Measurements from ENCODE around the gene TEX36.

DNA sequence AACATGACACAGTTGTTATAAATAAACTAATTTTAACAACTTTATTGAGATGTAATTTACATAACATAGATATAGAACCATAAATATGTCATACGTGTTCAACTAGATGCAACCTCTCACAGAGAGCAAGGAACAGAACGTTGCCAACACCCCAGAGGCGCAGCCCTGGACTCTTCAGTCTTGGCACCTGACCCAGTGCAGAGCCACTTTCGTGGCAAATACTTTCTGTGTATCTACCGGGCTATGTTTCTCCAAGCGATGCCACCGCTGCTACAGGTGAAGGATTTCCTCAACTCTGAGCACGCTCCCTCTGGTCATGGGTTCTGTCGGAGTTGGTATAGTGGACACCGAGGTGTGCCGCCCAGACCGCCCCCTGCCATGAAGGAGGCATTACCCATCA lies 57.4 kb downstream of the TEX36 start:
- TF ChIP-seq POLR2AphosphoS5 (IDR thresholded peaks at IDR 0.05; ENCODE audit: borderline replicate concordance, low read depth, low read length) (no peak), EZH2 (IDR thresholded peaks at IDR 0.05) (no peak)

All from SK-N-MC (cell line).